ENCODE data around the gene SGF29. TPM values are rescaled to one million over a fixed set of nuclear protein-coding genes. Genes with fewer than 3 reads are reported as not detected.

The SGF29 gene
- total and polyA plus RNA-seq, 2 of the 8 experiments (the other 6 are each of a cell fraction or from before 2014, with no cell fraction given): 3.1 to 22.7 TPM

GRCh38 chr16:28592511-28592910, 38.8 kb downstream of the SGF29 start:
- Histone ChIP-seq H4K91ac (replicated peaks; ENCODE audit: insufficient read length, low read length) (no peak overlapping the region), H3K4me1 (replicated peaks in 1 of 4; ENCODE audit: control insufficient read depth in 3 of 4, insufficient read depth in 4 of 4, low read length in 3 of 4) (peaks cover 0 to 12% (median 6%) of the 10 kb centered on the region in 4 experiments; a peak in 5 of 7 replicates), H3K23me2 (ENCODE audit: low read depth, low read length) (no peaks in the 10 kb centered on the region), H3K14ac (ENCODE audit: insufficient read length) (no peak overlapping the region), H2AK5ac (ENCODE audit: low read depth, low read length) (no peak overlapping the region), H2BK120ac (replicated peaks; ENCODE audit: low read depth, low read length) (no peak overlapping the region), H3K4ac (replicated peaks; ENCODE audit: insufficient read length, low read depth, low read length) (no peak overlapping the region), H3K27ac (ENCODE audit: low read depth, low read length) (no peak overlapping the region), H3K79me2 (ENCODE audit: control insufficient read depth in 1 of 2, insufficient read depth in 2 of 2, low read length in 2 of 2) (no peaks in the 10 kb centered on the region), H3K23ac (ENCODE audit: insufficient read length) (no peak overlapping the region), H3K4me2 (ENCODE audit: insufficient read depth in 1 of 2, low read depth in 2 of 2, low read length in 2 of 2) (no peak overlapping the region), H2BK12ac (ENCODE audit: low read depth, low read length) (no peak overlapping the region), H3K79me1 (ENCODE audit: low read depth, low read length) (no peaks in the 10 kb centered on the region), H3K18ac (ENCODE audit: extremely low read depth, low read length) (no peak overlapping the region), H2BK5ac (ENCODE audit: low read depth, low read length) (no peak overlapping the region), H3K36me3 (ENCODE audit: control insufficient read depth in 2 of 4, insufficient read depth in 4 of 4, low read length in 3 of 4) (peaks cover 0 to 4% (median 1%) of the 10 kb centered on the region in 4 experiments; a peak in 4 of 8 replicates), H3K9me3 (ENCODE audit: insufficient read depth in 2 of 2, low read depth in 1 of 2, low read length in 1 of 2) (no peaks in the 10 kb centered on the region), H3K56ac (replicated peaks; ENCODE audit: insufficient read length, low read depth, low read length) (no peak overlapping the region), H4K5ac (ENCODE audit: insufficient read length, low read depth, low read length) (no peak overlapping the region), H2BK15ac (ENCODE audit: low read length) (no peak overlapping the region), H4K8ac (ENCODE audit: extremely low read depth, insufficient read depth, low read length) (no peak overlapping the region), H2BK20ac (ENCODE audit: low read length) (no peak overlapping the region), H3K4me3 (ENCODE audit: extremely low read depth in 1 of 4, insufficient read depth in 2 of 4, low read depth in 3 of 4, low read length in 4 of 4) (no peak overlapping the region), H3K27me3 (replicated peaks in 1 of 4; ENCODE audit: control insufficient read depth in 3 of 4, extremely low read depth in 1 of 4, insufficient read depth in 3 of 4, low read length in 3 of 4) (no peaks in the 10 kb centered on the region), H4K20me1 (replicated peaks in 1 of 2; ENCODE audit: control insufficient read depth in 1 of 2, insufficient read depth in 2 of 2, low read length in 2 of 2) (no peaks in the 10 kb centered on the region), H3K9ac (replicated peaks in 1 of 4; ENCODE audit: extremely low read depth in 1 of 4, low read depth in 3 of 4, low read length in 3 of 4) (no peak overlapping the region), H2AFZ (ENCODE audit: low read length) (no peak overlapping the region)
- DNase-seq (ENCODE audit: low read depth in 1 of 2, low spot score in 2 of 2) (no peak), FAIRE-seq (no peak)
- CTCF ChIA-PET (ENCODE audit: partially characterized antibody): interaction anchor here (0.6 to 1.6 kb wide), 3 partner anchors 8 to 24 kb away, joined by 3 to 6 read pairs (median 5); no protein-coding TSS in a partner anchor
- 98% methylated on average over 5 of the region's 5 CpGs; no CpG with 5 or more reads in 1 of the 2 experiments for WGBS, 2 experiments (ENCODE audit: extremely low coverage in 1 of 2, insufficient coverage in 1 of 2, insufficient read length in 1 of 2, insufficient replicate concordance in 2 of 2, low coverage in 1 of 2, low lambda C conversion rate in 2 of 2, missing lambda C conversion rate in 1 of 2)
- TF ChIP-seq, protein P1, sequence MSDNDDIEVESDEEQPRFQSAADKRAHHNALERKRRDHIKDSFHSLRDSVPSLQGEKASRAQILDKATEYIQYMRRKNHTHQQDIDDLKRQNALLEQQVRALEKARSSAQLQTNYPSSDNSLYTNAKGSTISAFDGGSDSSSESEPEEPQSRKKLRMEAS (IDR thresholded peaks at IDR 0.05): no peak
- TF ChIP-seq KDM5A (IDR thresholded peaks at IDR 0.05; ENCODE audit: low read length): no peak
- TF ChIP-seq TEAD4 (IDR thresholded peaks at IDR 0.05; ENCODE audit: low read depth, low read length): no peak
- TF ChIP-seq ATF2 (IDR thresholded peaks at IDR 0.05; ENCODE audit: low read length): no peak
- no peak for TF ChIP-seq CEBPB (IDR thresholded peaks at IDR 0.05; ENCODE audit: low read depth, low read length)
- TF ChIP-seq EZH2 (IDR thresholded peaks at IDR 0.05; ENCODE audit: low read depth, low read length, severe bottlenecking): no peak
- TF ChIP-seq GTF2F1 (IDR thresholded peaks at IDR 0.05; ENCODE audit: borderline replicate concordance, low read depth, low read length): no peak
- TF ChIP-seq FOSL1 (IDR thresholded peaks at IDR 0.05; ENCODE audit: insufficient read depth, low read depth, low read length): no peak
- TF ChIP-seq RBBP5 (IDR thresholded peaks at IDR 0.05; ENCODE audit: borderline replicate concordance, low read depth, low read length): no peak
- POLR2A ChIA-PET (ENCODE audit: partially characterized antibody): interaction anchor here (1.0 to 3.2 kb wide), 4 partner anchors 12 to 38 kb away, joined by 3 to 9 read pairs (median 4); partner anchors contain the start of gene SGF29

All from H1 (cell line).